LHCN-M2 (cell line): ENCODE results near the gene CAPN2. TPM values are rescaled to one million over a fixed set of nuclear protein-coding genes. Genes with fewer than 3 reads are reported as not detected.

Experiments used
- DNase-seq: peaks from one replicate; pipeline ENCODE4 v3.0.0-alpha.2; 2012; ENCODE audit warnings: low read depth
- total RNA-seq: library from RNA; depleted of rRNA; stranded (reverse); fragments of >200 nt; gene quantifications from 2 replicates; pipeline ENCODE4 v1.2.3, GENCODE V29; 2014

The CAPN2 gene
- total RNA-seq, 1 experiment from 2014 or later = 718 TPM

GRCh38 chr1:223702735-223703667 lies 9.3 kb upstream of the CAPN2 start:
- DNase-seq = peak; percentile 93

DNA sequence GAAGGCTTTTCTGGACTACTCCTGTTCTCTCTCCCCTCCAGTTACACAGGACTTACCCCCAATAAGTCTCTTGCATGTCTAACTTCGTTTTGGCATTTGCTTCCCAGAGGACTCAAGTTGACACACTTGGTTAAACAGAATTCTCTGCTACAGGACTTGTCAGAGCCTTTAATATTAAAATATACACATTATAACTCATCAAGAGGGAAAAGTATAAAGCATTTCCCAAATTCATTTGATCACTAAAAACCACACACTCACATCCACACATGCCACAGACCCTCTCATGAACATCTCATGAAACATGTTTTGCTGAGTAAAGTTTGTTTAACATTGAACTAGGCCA lies 8.7 kb upstream of the CAPN2 start:
- no peak for DNase-seq

GRCh38 chr1:223704921-223705878 lies 7.1 kb upstream of the CAPN2 start:
- DNase-seq = peak; percentile 70

DNA sequence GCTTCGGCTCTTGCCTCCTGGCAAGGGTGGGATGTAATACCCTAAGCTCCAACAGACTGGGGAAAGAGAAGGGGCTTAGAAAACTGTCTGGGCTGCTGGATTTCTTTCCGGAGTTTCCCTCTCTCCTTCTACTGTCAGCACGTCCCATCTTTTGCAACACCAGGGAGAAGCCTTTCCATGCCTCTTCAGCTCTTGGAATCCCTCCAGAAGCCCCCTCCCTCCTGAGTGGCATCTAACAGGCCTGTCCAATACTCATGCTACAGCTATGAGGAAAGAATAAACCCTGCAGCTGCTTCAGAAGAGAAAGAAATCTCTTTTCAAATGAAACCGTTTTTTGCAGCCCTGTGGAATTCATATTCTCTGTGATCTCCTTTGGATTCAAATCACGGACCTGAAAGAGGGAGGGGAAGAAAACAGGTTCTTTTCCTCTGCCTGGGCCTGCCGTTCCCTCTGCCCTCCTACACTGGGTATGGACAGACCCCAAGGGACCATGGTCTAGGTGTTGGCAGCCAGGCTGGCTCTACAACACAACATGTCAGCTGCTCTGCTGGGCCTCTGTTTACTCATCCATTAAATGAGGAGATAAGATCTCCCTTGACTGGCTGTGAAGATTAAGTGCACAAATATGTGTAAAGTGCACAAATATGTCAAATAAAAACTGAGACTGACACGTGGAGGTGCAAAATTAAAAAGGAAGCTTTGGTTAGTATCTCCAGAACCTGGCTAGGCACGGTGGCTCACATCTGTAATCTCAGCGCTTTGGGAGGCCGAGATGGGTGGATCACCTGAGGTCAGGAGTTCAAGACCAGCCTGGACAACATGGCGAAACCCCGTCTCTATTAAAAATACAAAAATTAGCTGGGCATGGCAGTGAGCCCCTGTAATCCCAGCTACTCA lies 6.0 kb upstream of the CAPN2 start:
- DNase-seq = peak; percentile 97

GRCh38 chr1:223707256-223708000 lies 4.9 kb upstream of the CAPN2 start:
- peak; percentile 99 for DNase-seq

DNA sequence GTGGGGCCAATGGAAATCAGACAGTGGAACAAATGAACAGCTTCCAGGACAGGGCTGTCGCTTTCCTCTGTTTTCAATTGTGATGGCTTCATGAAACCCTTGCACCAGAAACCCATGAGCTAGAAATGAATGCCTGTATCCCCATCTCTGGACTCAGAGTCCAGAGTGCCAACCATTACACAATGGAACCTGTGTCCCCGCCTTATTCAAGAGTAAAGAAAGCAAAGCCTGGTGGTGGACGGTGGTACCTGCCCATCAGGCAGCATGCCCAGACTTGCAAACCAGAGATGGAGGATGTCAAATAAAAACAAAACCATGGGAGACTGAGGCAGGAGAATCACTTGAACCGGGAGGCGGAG lies 4.4 kb upstream of the CAPN2 start:
- DNase-seq = no peak

- no peak for DNase-seq
Measured at GRCh38 chr1:223708651-223709268, 3.6 kb upstream of the CAPN2 start.

- DNase-seq = no peak
Measured at GRCh38 chr1:223709598-223709997, 2.7 kb upstream of the CAPN2 start.

- DNase-seq = no peak
Measured at GRCh38 chr1:223710179-223711133, 1.9 kb upstream of the CAPN2 start.

- no peak for DNase-seq
Measured at GRCh38 chr1:223711173-223711572, 1.2 kb upstream of the CAPN2 start.

DNA sequence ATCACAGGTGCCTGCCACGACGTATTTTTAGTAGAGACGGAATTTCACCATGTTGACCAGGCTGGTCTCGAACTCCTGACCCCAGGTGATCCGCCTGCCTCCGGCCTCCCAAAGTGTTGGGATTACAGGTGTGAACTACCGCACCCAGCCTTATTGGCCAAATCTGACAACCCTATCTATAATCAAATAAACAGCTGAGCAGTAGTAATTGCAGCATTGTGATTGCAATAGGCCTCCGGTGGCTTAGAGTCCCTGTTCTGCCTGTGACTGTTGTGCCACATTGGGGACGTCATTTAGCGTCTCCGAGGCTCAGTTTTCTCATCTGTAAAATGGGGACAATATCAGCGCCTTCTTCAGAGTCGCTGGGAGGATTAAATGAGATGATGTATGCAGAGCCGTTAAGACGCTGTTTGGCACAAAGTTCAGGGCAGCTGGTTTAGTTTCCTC lies 569 bp upstream of the CAPN2 start:
- no peak for DNase-seq

DNA sequence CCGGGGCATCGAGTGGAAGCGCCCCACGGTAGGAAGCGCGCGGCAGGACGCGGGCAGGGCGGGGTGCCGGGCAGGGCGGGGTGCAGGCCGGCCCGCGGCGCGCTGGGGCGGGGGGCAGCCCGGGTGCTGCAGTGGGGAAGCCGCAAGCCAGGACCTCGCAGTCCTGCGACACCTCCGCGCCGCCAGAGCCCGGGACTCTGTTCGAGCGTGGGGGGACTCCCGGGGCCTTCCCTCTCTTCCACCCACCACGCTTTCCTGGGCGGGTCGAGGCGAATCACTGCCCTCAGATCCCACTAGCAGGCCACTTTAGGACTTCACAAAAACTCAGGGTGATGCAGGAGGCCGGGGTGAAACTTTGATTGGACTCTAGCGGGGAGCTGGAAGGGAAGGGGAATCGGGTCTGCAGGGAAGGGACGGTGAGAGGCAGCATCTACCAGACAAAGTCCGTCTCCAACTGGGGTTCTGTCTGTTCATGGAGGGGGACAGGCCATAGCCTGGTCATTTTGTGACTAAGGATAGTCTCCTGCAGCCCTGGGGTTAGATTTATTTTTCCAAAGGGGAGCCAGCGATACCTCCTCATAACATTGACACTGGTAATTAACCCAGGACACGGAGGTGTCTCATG lies 623 bp downstream of the CAPN2 start:
- DNase-seq = no peak

DNA sequence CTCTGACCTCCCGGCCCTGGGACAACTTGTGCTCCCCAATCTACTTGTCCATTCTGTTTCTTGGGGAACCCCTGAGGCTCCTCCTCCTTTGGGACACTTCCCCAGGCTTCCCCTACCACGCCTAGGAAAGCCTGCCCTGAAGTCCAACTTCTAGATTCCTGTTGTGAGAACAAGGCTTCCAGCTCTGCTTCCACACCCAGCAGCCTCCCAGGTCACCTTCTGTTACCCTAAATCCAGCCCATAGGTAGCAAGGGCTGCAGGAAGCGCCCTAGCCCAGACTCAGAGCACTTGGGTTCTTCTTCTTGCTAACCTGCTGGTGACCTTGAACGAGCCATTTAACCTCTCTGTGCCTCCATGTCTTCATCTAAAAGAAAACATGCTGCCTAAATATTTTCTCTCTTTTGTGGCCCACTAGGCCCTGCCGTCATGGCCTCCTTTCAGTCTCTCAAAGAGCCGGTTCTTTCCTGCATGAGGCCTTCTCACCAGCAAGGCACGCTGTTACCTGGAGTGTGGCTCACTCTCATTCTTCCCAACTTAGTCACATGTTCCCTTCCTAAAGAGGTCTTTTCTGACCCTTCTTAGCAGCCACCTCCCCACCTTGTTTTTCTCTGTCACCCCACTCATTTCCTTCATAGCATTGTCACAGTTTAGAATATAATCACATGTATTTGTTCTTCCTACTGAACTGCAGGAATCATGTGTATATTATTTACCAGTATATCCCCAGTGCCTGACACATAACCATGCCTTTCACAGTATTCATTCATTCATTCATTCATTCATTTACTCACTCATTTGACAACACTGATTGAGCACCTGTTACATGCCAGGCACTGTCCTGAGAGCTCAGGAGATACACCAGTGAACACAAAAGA lies 1.4 kb downstream of the CAPN2 start:
- DNase-seq = no peak

GRCh38 chr1:223714421-223714724 lies 2.0 kb downstream of the CAPN2 start:
- no peak for DNase-seq

DNA sequence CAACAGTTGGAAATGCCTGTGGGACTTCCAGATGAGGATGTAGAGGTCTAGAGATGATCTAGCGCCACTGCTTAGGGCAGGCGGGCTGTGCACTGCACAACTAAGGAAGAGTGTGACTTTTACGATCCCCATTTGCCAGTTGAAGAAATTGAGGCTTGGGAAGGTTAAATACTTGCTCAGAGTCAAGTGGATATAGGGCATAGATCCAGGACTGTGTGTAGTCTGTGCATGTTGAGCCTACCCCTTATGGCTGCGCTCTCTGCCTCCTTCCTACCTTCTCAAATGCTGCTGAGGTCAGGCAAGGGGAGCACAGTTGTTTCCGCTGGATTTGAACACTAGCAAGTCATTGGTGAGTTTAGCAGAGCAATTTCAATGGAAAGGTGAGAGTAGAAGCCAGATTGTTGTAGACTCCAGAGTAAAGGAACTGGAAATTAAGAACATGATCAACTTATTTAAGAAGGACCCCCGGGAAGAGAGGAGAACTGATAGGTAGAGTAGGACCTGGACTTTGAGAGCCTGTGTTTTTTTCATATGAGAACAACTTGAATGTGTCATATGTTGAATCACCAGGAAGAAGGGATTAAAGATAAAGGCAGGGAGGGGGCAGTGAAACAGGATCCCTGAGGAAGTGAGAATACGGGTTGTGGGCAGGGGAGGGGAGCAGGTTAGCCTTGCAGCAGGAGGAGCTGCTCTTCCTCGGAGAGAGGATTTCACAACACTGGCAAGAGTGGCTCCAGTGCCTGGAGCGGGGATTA lies 2.7 kb downstream of the CAPN2 start:
- peak; percentile 96 for DNase-seq

DNA sequence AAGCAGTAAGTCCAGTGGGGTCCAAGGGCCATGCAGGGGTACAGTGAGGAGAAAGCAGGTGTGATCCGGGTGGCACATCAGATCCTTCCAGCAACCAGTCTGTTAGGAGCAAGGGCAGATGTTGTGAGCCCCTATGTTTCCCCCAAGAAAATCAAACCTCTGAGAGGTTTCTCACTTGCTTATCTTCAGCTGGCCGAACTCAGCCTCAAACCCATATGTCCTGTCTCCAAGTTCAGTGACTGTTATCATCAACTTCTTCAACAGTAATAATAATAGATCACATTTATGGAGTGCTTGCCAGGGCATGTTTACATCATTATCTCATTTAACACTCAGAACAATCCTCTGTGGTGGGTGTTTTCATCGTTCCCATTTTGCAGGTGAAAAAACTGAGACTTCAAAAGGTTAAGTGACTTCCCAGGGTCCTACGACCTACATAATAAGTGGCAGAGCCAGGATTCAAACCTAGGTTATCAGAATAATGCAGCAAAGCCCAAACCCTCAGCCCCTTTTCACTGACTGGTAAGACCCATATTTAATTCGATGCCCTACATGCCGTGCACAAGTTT lies 3.3 kb downstream of the CAPN2 start:
- DNase-seq = no peak
